H9 (cell line): ENCODE data around the gene FBXO17. TPM values are rescaled to one million over a fixed set of nuclear protein-coding genes. Genes with fewer than 3 reads are reported as not detected.

Source experiments
- DNase-seq: peaks from one replicate; pipeline ENCODE4 v3.0.0-alpha.2; 2017
- H2AFZ ChIP-seq: one replicate; pipeline ENCODE4 v1.6.1; 2013; ENCODE audit warnings: mild to moderate bottlenecking, low read length, control low read depth, moderate library complexity
- H2AK5ac ChIP-seq: 2 replicates; pipeline ENCODE4 v1.6.1; 2013; ENCODE audit warnings: low read length, control low read depth, mixed read lengths; ENCODE audit not compliant: insufficient read length
- H2BK120ac ChIP-seq: one replicate; pipeline ENCODE4 v1.6.1; 2013; ENCODE audit warnings: low read depth, mild to moderate bottlenecking, low read length, control low read depth, inconsistent platforms; ENCODE audit not compliant: poor library complexity, severe bottlenecking
- H2BK12ac ChIP-seq: 2 replicates; pipeline ENCODE4 v1.6.1; 2013; ENCODE audit warnings: low read length, control low read depth, mixed read lengths, low read depth; ENCODE audit not compliant: insufficient read length
- H2BK15ac ChIP-seq: 2 replicates; pipeline ENCODE4 v1.6.1; 2013; ENCODE audit warnings: low read depth, low read length, control low read depth
- H2BK20ac ChIP-seq: one replicate; pipeline ENCODE4 v1.6.1; 2013; ENCODE audit warnings: low read depth, mild to moderate bottlenecking, low read length, control low read depth, inconsistent platforms; ENCODE audit not compliant: poor library complexity, severe bottlenecking
- H2BK5ac ChIP-seq: 2 replicates; pipeline ENCODE4 v1.6.1; 2013; ENCODE audit warnings: low read length, control low read depth, mixed read lengths; ENCODE audit not compliant: insufficient read length
- H3K14ac ChIP-seq: 2 replicates; pipeline ENCODE4 v1.6.1; 2013; ENCODE audit warnings: low read length, control low read depth; ENCODE audit not compliant: insufficient read depth
- H3K18ac ChIP-seq: 2 replicates; pipeline ENCODE4 v1.6.1; 2013; ENCODE audit warnings: low read depth, mild to moderate bottlenecking, mixed read lengths, low read length, control low read depth; ENCODE audit not compliant: insufficient read length
- H3K23ac ChIP-seq: 2 replicates; pipeline ENCODE4 v1.6.1; 2013; ENCODE audit warnings: low read length, control low read depth, mixed read lengths, low read depth; ENCODE audit not compliant: insufficient read length
- H3K23me2 ChIP-seq: 2 replicates; pipeline ENCODE4 v1.6.1; 2013; ENCODE audit warnings: low read depth, mild to moderate bottlenecking, mixed read lengths, low read length, control low read depth; ENCODE audit not compliant: insufficient read length, poor library complexity, severe bottlenecking
- H3K27ac ChIP-seq: 2 replicates; pipeline ENCODE4 v1.5.1; 2013; ENCODE audit warnings: low read length, control low read depth, mixed read lengths, low read depth; ENCODE audit not compliant: insufficient read length
- H3K27me3 ChIP-seq: 2 replicates; pipeline ENCODE4 v1.6.1; 2013; ENCODE audit warnings: low read length, control low read depth, inconsistent platforms; ENCODE audit not compliant: insufficient read depth
- H3K4ac ChIP-seq: 2 replicates; pipeline ENCODE4 v1.6.1; 2013; ENCODE audit warnings: low read depth, mild to moderate bottlenecking, control low read depth, inconsistent platforms, low read length, moderate library complexity
- H3K4me1 ChIP-seq: 2 replicates; pipeline ENCODE4 v1.6.1; 2013; ENCODE audit warnings: low read length, control low read depth, inconsistent platforms; ENCODE audit not compliant: insufficient read depth
- H3K4me2 ChIP-seq: 2 replicates; pipeline ENCODE4 v1.6.1; 2013; ENCODE audit warnings: low read length, control low read depth, mixed read lengths; ENCODE audit not compliant: insufficient read length, insufficient read depth
- H3K56ac ChIP-seq: 2 replicates; pipeline ENCODE4 v1.6.1; 2013; ENCODE audit warnings: low read depth, mild to moderate bottlenecking, mixed read lengths, low read length, control low read depth; ENCODE audit not compliant: insufficient read length
- H3K79me1 ChIP-seq: 2 replicates; pipeline ENCODE4 v1.6.1; 2013; ENCODE audit warnings: low read depth, mild to moderate bottlenecking, moderate library complexity, low read length, control low read depth, inconsistent platforms; ENCODE audit not compliant: insufficient read depth, poor library complexity, severe bottlenecking
- H3K79me2 ChIP-seq: 2 replicates; pipeline ENCODE4 v1.6.1; 2013; ENCODE audit warnings: low read length, control low read depth, inconsistent platforms; ENCODE audit not compliant: insufficient read depth
- H3K9ac ChIP-seq: 2 replicates; pipeline ENCODE4 v1.6.1; 2013; ENCODE audit warnings: low read length, control low read depth, mixed read lengths; ENCODE audit not compliant: insufficient read length; ENCODE audit errors: extremely low read depth
- H3K9me3 ChIP-seq: one replicate; pipeline ENCODE4 v1.6.1; 2013; ENCODE audit warnings: low read depth, low read length, inconsistent platforms; ENCODE audit not compliant: control insufficient read depth
- H3T11ph ChIP-seq: one replicate; pipeline ENCODE4 v1.6.1; 2013; ENCODE audit warnings: mild to moderate bottlenecking, low read length, control low read depth, inconsistent platforms
- H4K20me1 ChIP-seq: one replicate; pipeline ENCODE4 v1.6.1; 2013; ENCODE audit not compliant: control insufficient read depth, insufficient read length, insufficient read depth
- H4K5ac ChIP-seq: 2 replicates; pipeline ENCODE4 v1.6.1; 2013; ENCODE audit warnings: low read depth, mild to moderate bottlenecking, mixed read lengths, low read length, control low read depth; ENCODE audit not compliant: insufficient read length
- H4K8ac ChIP-seq: replicated peaks from 2 replicates; pipeline ENCODE4 v1.6.1; 2013; ENCODE audit warnings: low read length, control low read depth, mixed read lengths, low read depth; ENCODE audit not compliant: insufficient read length
- H4K91ac ChIP-seq: 2 replicates; pipeline ENCODE4 v1.6.1; 2013; ENCODE audit warnings: low read depth, mild to moderate bottlenecking, moderate library complexity, mixed read lengths, low read length, control low read depth; ENCODE audit not compliant: insufficient read length
- H3K27ac Mint-ChIP-seq, 3 experiments: 2 replicates in 2 of 3; 3 replicates in 1 of 3; pipeline ENCODE4 v1.8.0; 2020 to 2021; ENCODE audit warnings: mixed read lengths in 3 of 3, mild to moderate bottlenecking in 1 of 3, moderate library complexity in 1 of 3
- H3K27me3 Mint-ChIP-seq: 2 replicates; pipeline ENCODE4 v1.8.0; 2021; ENCODE audit warnings: low read depth, mild to moderate bottlenecking, moderate library complexity, mixed read lengths
- H3K36me3 Mint-ChIP-seq, 3 experiments: 2 replicates in 2 of 3; 3 replicates in 1 of 3; pipeline ENCODE4 v1.8.0; 2020 to 2021; ENCODE audit warnings: low read depth in 3 of 3, mixed read lengths in 3 of 3; ENCODE audit not compliant: insufficient read depth in 1 of 3
- H3K4me1 Mint-ChIP-seq, 2 experiments: 2 replicates each; pipeline ENCODE4 v1.8.0; 2020; ENCODE audit warnings: mixed read lengths in 2 of 2
- H3K4me3 Mint-ChIP-seq, 2 experiments: 2 replicates in 1 of 2; 3 replicates in 1 of 2; pipeline ENCODE4 v1.8.0; 2020 to 2021; ENCODE audit warnings: mild to moderate bottlenecking in 2 of 2, mixed read lengths in 2 of 2, moderate library complexity in 1 of 2
- H3K9me3 Mint-ChIP-seq, 2 experiments: 2 replicates in 1 of 2; 3 replicates in 1 of 2; pipeline ENCODE4 v1.8.0; 2020; ENCODE audit warnings: mild to moderate bottlenecking in 2 of 2, mixed read lengths in 2 of 2, moderate library complexity in 1 of 2
- WGBS: extraction: QIAGEN DNeasy Blood & Tissue Kit; methylation state at CpG from one replicate; pipeline ENCODE4 v1.1.7; 2013; ENCODE audit warnings: missing lambda C conversion rate, low lambda C conversion rate, mixed read lengths; ENCODE audit not compliant: insufficient read length; ENCODE audit errors: extremely low coverage; 5-methylcytosine and 5-hydroxymethylcytosine counted together
- total RNA-seq: library from RNA; stranded (reverse); gene quantifications from 2 replicates; pipeline ENCODE4 v1.2.1, GENCODE V29; 2021
- TF ChIP-seq, protein P1 (sequence below): fragments of 200-600 bp; sonication (generic); conservative IDR thresholded peaks from 3 replicates; pipeline ENCODE4 v1.8.0; 2021; ENCODE audit warnings: antibody characterized with exemption, mild to moderate bottlenecking

Gene FBXO17
- total RNA-seq, 1 experiment from 2014 or later: 25.5 TPM

DNA sequence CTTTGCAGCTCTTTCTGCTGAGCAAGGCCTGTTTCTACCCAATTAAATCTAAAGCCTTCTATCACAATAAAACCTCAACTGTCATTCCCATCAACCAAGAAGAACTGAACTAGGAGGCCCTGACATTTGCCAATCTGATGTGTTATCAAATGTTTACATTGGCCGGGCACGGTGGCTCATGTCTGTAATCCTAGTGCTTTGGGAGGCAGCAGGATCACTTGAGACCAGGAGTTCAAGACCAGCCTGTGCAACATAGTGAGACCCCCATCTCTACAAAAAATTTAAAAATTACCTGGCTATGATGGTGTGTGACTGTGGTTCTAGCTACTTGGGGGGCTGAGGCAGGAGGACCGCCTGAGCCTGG is 2.8 kb upstream of the FBXO17 start:
- Histone ChIP-seq H4K20me1 (no peaks in the 10 kb centered on the region), H3K4me1 (no peaks in the 10 kb centered on the region), H4K91ac (no peak overlapping the region), H3K9me3 (no peaks in the 10 kb centered on the region), H2BK12ac (no peak overlapping the region), H2BK5ac (no peak overlapping the region), H2BK20ac (no peak overlapping the region), H4K8ac (no peak overlapping the region), H3K23ac (no peak overlapping the region), H2AFZ (no peak overlapping the region), H3K23me2 (peaks cover 13% of the 10 kb centered on the region), H2BK120ac (no peak overlapping the region), H3T11ph (no peak overlapping the region), H3K4me2 (no peak overlapping the region), H3K9ac (no peak overlapping the region), H3K56ac (no peak overlapping the region), H3K79me1 (no peaks in the 10 kb centered on the region), H3K79me2 (no peaks in the 10 kb centered on the region), H3K27me3 (no peaks in the 10 kb centered on the region), H3K14ac (no peak overlapping the region), H3K27ac (no peak overlapping the region), H2BK15ac (no peak overlapping the region), H3K18ac (no peak overlapping the region), H4K5ac (no peak overlapping the region), H3K4ac (no peak overlapping the region), H2AK5ac (no peak overlapping the region)
- H3K9me3 Mint-ChIP-seq: peaks cover 10 to 11% of the 10 kb centered on the region in 2 experiments
- no CpG with 5 or more reads among the region's 3 CpGs for WGBS
- H3K4me1 Mint-ChIP-seq: peaks cover 14 to 19% of the 10 kb centered on the region in 2 experiments
- no peak overlapping the region for H3K27ac Mint-ChIP-seq
- peaks cover 8% of the 10 kb centered on the region for H3K27me3 Mint-ChIP-seq
- TF ChIP-seq, protein P1, sequence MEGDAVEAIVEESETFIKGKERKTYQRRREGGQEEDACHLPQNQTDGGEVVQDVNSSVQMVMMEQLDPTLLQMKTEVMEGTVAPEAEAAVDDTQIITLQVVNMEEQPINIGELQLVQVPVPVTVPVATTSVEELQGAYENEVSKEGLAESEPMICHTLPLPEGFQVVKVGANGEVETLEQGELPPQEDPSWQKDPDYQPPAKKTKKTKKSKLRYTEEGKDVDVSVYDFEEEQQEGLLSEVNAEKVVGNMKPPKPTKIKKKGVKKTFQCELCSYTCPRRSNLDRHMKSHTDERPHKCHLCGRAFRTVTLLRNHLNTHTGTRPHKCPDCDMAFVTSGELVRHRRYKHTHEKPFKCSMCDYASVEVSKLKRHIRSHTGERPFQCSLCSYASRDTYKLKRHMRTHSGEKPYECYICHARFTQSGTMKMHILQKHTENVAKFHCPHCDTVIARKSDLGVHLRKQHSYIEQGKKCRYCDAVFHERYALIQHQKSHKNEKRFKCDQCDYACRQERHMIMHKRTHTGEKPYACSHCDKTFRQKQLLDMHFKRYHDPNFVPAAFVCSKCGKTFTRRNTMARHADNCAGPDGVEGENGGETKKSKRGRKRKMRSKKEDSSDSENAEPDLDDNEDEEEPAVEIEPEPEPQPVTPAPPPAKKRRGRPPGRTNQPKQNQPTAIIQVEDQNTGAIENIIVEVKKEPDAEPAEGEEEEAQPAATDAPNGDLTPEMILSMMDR: no peak
- H3K4me3 Mint-ChIP-seq: no peak overlapping the region
- H3K36me3 Mint-ChIP-seq: peaks cover 8 to 10% (median 9%) of the 10 kb centered on the region in 3 experiments
- DNase-seq: no peak
